Hepatocyte (in vitro differentiated cells): ENCODE results near the gene HCK. TPM values are rescaled to one million over a fixed set of nuclear protein-coding genes. Genes with fewer than 3 reads are reported as not detected.

Experiments
- DNase-seq: peaks from one replicate; pipeline ENCODE4 v3.0.0-alpha.2; 2016; ENCODE audit warnings: low spot score
- H2AFZ ChIP-seq: fragments of 200-600 bp; sonication (generic); 2 replicates; pipeline ENCODE4 v1.6.0; 2016; ENCODE audit warnings: antibody characterized with exemption, mild to moderate bottlenecking
- H3K27ac ChIP-seq: fragments of 200-600 bp; sonication (generic); 2 replicates; pipeline ENCODE4 v1.5.1; 2016; ENCODE audit warnings: mild to moderate bottlenecking
- H3K27me3 ChIP-seq: fragments of 200-600 bp; sonication (generic); 2 replicates; pipeline ENCODE4 v1.6.1; 2016
- H3K36me3 ChIP-seq: fragments of 200-600 bp; sonication (generic); replicated peaks from 2 replicates; pipeline ENCODE4 v1.5.1; 2016; ENCODE audit warnings: low read depth; ENCODE audit not compliant: insufficient read depth
- H3K4me1 ChIP-seq: fragments of 200-600 bp; sonication (generic); 2 replicates; pipeline ENCODE4 v1.5.1; 2016; ENCODE audit warnings: mild to moderate bottlenecking, moderate library complexity; ENCODE audit not compliant: insufficient read depth
- H3K4me2 ChIP-seq: fragments of 200-600 bp; sonication (generic); 2 replicates; pipeline ENCODE4 v1.6.0; 2016
- H3K4me3 ChIP-seq: fragments of 200-600 bp; sonication (generic); 2 replicates; pipeline ENCODE4 v1.5.1; 2016; ENCODE audit warnings: mild to moderate bottlenecking
- H3K79me2 ChIP-seq: fragments of 200-600 bp; sonication (generic); 2 replicates; pipeline ENCODE4 v1.6.0; 2017; ENCODE audit warnings: mild to moderate bottlenecking
- H3K9me2 ChIP-seq: fragments of 200-600 bp; sonication (generic); replicated peaks from 2 replicates; pipeline ENCODE4 v1.6.0; 2017; ENCODE audit warnings: mild to moderate bottlenecking; ENCODE audit not compliant: insufficient read depth
- H3K9me3 ChIP-seq: fragments of 200-600 bp; sonication (generic); 2 replicates; pipeline ENCODE4 v1.5.1; 2016; ENCODE audit warnings: low read depth, mild to moderate bottlenecking
- H4K20me1 ChIP-seq: fragments of 200-600 bp; sonication (generic); 2 replicates; pipeline ENCODE4 v1.6.0; 2016; ENCODE audit warnings: mild to moderate bottlenecking; ENCODE audit not compliant: insufficient read depth, poor library complexity, severe bottlenecking
- EZH2 ChIP-seq: fragments of 200-600 bp; sonication (generic); IDR thresholded peaks from 2 replicates; pipeline ENCODE4 v1.6.1; 2016; ENCODE audit warnings: antibody characterized with exemption, mild to moderate bottlenecking, borderline replicate concordance
- EZH2phosphoT487 ChIP-seq: fragments of 200-600 bp; sonication (generic); IDR thresholded peaks from one replicate; pipeline ENCODE4 v1.6.1; 2018; ENCODE audit warnings: antibody characterized with exemption, mild to moderate bottlenecking, low read depth, moderate library complexity; ENCODE audit not compliant: unreplicated experiment, severe bottlenecking
- WGBS: methylation state at CpG from one replicate; pipeline ENCODE4 v1.1.6; 2016; ENCODE audit warnings: low lambda C conversion rate; ENCODE audit errors: missing lambda C conversion rate; 5-methylcytosine and 5-hydroxymethylcytosine counted together
- polyA plus RNA-seq: library from polyadenylated mRNA; unstranded; fragments of >200 nt; fragmentation: Nextera tagmentation; extraction: Ambion mirVana; gene quantifications from 2 replicates; pipeline ENCODE4 v1.2.1, GENCODE V29; 2016
- total RNA-seq: library from RNA; depleted of rRNA; stranded (reverse); fragments of >200 nt; gene quantifications from 2 replicates; pipeline ENCODE4 v1.2.3, GENCODE V29; 2014
- TF ChIP-seq, protein P1 (sequence below): fragments of 200-600 bp; sonication (generic); IDR thresholded peaks from 2 replicates; pipeline ENCODE4 v1.5.1; 2016; ENCODE audit warnings: antibody characterized with exemption, mild to moderate bottlenecking; ENCODE audit not compliant: poor library complexity

HCK gene
- total RNA-seq (0.44 and 2.2 TPM in 2 replicates), polyA plus RNA-seq (0.54 and 0.90 TPM in 2 replicates)

DNA sequence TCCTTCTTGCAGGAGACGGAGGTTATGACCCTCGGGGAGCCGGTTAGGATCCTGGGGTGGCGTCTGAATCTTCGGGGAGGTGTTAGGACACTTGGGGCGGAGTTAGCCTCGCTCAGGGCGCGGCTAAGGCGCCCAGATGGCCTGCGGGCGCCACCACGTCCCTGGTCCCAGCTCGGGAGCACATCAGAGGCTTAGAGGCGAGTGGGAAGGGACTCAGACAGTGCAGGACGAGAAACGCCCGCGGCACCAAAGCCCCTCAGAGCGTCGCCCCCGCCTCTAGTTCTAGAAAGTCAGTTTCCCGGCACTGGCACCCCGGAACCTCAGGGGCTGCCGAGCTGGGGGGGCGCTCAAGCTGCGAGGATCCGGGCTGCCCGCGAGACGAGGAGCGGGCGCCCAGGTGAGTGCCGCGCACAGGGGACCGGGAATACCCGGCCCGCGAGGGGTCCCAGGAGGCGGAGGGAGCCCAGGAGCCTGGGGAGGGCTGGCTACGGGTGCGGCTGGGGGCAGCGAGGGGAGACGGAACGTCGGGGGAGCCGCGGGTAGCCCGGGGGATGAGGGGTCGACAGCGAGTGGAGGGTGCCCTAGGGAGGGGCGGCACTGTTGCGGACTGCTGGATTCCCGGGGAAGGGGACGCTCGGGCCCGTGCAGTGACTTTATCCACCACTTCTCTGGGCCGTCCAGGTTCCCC lies at the start of gene HCK:
HCK (plus strand) TSS at position 153 of the 688 bp plus-strand sequence.
- Histone ChIP-seq H3K9me2 (no peaks in the 10 kb centered on the region), H2AFZ (peak within 1 kb of the TSS; percentile 75), H3K4me1 (peaks cover 4% of the 10 kb centered on the region), H3K27me3 (peaks cover 76% of the 10 kb centered on the region), H3K36me3 (no peaks in the 10 kb centered on the region), H4K20me1 (no peaks in the 10 kb centered on the region), H3K9me3 (no peaks in the 10 kb centered on the region), H3K4me2 (peak within 1 kb of the TSS; percentile 88), H3K79me2 (no peaks in the 10 kb centered on the region), H3K4me3 (no peak within 1 kb of the TSS), H3K27ac (no peak within 1 kb of the TSS)
- 2% methylated on average over 49 of the region's 58 CpGs for WGBS
- peak; percentile 65 for TF ChIP-seq EZH2phosphoT487
- TF ChIP-seq, protein P1, sequence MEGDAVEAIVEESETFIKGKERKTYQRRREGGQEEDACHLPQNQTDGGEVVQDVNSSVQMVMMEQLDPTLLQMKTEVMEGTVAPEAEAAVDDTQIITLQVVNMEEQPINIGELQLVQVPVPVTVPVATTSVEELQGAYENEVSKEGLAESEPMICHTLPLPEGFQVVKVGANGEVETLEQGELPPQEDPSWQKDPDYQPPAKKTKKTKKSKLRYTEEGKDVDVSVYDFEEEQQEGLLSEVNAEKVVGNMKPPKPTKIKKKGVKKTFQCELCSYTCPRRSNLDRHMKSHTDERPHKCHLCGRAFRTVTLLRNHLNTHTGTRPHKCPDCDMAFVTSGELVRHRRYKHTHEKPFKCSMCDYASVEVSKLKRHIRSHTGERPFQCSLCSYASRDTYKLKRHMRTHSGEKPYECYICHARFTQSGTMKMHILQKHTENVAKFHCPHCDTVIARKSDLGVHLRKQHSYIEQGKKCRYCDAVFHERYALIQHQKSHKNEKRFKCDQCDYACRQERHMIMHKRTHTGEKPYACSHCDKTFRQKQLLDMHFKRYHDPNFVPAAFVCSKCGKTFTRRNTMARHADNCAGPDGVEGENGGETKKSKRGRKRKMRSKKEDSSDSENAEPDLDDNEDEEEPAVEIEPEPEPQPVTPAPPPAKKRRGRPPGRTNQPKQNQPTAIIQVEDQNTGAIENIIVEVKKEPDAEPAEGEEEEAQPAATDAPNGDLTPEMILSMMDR: no peak
- peak; percentile 13 for TF ChIP-seq EZH2
- DNase-seq: no peak

DNA sequence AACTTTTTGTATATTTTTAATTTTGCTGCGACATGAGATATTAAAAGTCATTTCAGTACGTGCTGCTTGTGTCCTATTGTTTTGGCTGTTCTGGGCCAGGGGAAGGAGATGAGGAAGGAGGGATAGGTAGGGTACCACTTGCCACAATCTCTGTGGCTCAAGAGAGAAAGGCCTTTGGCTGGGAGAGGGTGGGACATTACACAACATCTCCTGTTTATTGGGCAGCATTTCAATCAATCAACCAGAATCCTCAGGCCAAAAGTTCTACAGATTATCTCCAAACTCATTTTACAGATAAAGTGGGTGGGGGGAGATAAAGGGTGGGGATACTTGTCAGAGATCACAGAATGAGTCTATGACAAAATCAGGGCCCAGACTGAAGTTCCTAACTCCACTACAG lies 48.7 kb upstream of the HCK start:
- TF ChIP-seq EZH2 (no peak), EZH2phosphoT487 (no peak)
- TF ChIP-seq, protein P1: no peak
- H3K9me3 ChIP-seq: no peaks in the 10 kb centered on the region
- no peaks in the 10 kb centered on the region for H3K36me3 ChIP-seq
- H3K79me2 ChIP-seq: no peaks in the 10 kb centered on the region
- no peaks in the 10 kb centered on the region for H4K20me1 ChIP-seq
- no peak for DNase-seq
- no peaks in the 10 kb centered on the region for H3K9me2 ChIP-seq
- H3K4me1 ChIP-seq: no peaks in the 10 kb centered on the region
- H3K27ac ChIP-seq: no peak overlapping the region
- no peak overlapping the region for H3K4me2 ChIP-seq
- peaks cover 27% of the 10 kb centered on the region for H3K27me3 ChIP-seq
- 93% methylated on average over 2 of the region's 2 CpGs for WGBS
- H2AFZ ChIP-seq: no peak overlapping the region
- H3K4me3 ChIP-seq: no peak overlapping the region

DNA sequence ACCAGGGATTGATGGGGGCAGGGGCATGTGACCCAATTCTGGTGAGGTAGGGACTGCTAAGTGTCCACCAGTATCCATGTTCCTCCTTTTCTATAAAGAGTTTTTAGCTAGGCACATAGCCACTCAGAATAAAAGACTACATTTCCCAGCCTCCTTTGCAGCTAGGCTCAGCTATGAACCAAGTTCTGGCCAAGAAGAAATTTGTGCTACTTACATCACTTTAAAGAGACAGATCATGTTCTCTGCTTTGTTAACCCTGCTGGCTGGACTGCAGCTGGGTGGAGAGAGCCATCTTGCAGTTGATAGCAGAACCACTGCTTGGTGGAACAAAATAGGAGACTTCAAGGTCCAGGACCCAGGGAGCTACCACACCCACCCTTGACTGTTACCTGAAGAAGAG lies 47.1 kb upstream of the HCK start:
- H3K4me1 ChIP-seq: no peaks in the 10 kb centered on the region
- H3K27me3 ChIP-seq: peaks cover 33% of the 10 kb centered on the region
- no peak overlapping the region for H2AFZ ChIP-seq
- DNase-seq: no peak
- no peaks in the 10 kb centered on the region for H3K9me2 ChIP-seq
- no peaks in the 10 kb centered on the region for H3K79me2 ChIP-seq
- no peak overlapping the region for H3K4me3 ChIP-seq
- no peak overlapping the region for H3K27ac ChIP-seq
- no peaks in the 10 kb centered on the region for H3K36me3 ChIP-seq
- H3K9me3 ChIP-seq: no peaks in the 10 kb centered on the region
- TF ChIP-seq, protein P1: no peak
- TF ChIP-seq EZH2 (no peak), EZH2phosphoT487 (no peak)
- H4K20me1 ChIP-seq: no peaks in the 10 kb centered on the region
- no peak overlapping the region for H3K4me2 ChIP-seq
